HG03175 (cell line): Measurements from ENCODE around the gene GTPBP3.
A peak's percentile ranks its signal among the peaks of the same experiment; 100 is the strongest.

ENCODE experiments used
- ATAC-seq: cut with Tn5 transposase; IDR thresholded peaks from one replicate; pipeline ENCODE4 v1.9.1; 2021; ENCODE audit warnings: mild to moderate bottlenecking, moderate library complexity; ENCODE audit not compliant: unreplicated experiment

The GTPBP3 gene

DNA sequence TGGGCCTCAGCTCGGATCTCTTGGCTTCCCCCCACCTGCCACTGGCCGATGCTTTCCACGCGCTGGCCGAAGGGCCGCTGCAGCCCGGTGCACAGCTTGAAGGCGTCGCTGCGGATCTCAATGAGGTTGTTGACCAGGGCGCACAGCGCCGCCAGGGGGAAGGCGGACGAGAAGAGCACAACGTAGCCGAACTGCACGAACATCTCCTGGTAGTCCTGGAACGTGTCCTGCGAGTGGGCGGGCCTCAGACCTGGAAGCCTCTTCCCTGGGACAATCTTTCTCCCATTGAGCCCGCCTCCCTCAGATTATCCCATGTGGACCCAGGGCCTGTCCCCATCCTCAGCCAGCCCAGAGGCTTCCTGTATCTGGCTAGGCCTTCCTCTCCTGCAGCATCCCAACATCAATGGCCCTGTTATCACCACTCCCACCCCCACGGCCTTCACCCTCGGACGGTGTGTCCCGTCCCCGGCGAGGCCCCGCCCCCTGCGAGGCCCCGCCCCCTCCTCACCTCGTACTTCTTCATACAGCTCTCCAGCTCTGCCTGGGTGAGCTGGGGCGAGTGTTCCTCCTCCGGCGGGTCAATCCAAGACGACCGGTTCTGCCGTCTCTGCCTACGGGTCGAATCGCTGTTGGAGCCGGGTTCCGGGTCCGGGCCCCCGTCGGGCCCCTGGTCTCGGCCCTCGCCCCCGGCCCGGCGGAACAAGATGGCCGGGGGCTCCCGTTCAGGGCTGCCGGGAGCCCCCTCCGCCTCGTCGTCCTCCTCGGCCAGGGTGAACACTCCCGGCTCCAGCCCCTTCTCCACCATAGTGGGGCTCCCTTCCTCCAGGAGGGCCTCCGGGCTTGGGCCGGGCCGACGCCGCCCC, 9.5 kb upstream of the GTPBP3 start:
- ATAC-seq = no peak

DNA sequence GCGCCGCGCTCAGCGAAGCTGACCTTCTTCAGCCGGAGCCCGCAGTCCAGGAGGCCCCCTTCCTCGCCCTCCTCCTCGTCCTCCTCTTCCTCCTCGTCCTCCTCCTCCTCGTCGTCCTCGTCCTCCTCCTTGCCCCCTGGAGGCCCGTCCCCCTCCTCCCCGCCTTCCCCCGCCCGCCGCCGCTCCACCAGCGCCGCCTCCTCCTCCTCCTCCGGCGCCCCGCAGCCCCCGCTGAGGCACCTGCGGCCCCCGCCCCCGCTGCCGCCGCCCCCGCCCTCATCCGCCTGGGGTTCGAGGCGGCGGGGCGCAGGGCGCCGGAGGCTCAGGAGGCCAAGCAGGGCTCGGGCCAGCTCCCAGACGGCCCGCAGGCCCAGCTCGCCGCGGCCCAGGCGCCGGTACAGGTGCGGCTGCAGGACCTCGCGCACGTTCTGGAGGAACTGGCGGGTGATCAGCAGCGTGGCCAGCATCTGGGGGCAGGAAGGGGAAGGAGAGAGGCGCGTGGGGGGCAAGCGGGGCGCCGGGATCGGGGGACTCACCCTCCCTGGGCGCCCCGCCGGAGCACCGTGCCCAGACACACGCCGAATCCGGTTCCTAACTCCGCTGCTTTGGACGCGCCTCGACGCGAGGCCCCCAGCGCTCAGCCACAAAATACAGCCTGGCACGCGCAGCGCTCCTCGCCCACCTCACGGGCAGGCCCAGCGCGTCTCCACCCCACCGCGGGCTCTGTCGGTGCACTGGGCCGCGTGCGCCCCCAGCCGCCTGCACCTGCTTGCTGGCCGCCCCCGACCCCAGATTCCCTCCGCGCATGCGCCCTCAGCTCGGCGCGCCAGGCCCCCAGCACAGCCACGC, 8.6 kb upstream of the GTPBP3 start:
- ATAC-seq = no peak

DNA sequence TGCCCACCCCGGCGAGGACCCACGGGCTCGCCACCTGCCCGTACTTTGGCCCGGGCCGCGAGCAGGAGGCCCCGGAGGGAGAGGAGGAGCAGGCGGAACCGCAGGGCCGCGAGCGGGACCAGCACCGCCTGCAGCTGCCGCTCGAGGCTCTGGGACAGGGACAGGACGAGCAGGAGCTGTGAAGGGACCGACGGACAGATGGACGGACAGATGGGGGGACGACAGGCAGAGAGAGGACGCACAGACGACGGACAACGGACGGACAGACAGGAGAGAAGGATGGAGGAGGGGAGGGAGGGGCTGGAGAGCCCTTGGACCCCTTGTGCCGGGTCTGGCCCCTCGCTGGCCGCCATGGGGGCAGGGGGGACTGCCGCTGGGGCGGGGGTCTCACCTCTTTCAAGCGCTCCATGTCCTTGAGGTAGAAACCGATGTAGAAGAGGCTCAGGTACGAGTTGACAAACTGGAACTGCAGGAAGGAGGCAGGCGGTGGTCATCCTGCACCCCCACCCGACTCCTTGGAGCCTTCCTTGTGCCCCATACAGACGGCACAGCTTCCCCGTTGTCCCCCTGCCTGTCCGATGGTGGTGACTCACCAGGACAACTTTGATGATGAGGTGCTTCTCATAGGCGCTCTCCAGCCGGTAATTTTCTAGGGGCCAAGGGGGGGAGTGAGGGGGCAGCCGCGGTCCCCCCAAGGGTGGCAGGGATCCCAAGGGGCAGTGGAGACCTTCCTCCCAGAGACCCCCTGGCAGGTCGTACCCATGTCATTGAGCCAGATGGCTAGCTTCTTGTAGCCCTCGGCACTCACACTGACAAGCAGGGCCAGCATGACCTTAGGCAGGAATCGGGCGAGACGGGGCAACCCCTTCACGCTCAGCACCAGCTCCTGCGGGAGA, 7.7 kb upstream of the GTPBP3 start:
- ATAC-seq = no peak

DNA sequence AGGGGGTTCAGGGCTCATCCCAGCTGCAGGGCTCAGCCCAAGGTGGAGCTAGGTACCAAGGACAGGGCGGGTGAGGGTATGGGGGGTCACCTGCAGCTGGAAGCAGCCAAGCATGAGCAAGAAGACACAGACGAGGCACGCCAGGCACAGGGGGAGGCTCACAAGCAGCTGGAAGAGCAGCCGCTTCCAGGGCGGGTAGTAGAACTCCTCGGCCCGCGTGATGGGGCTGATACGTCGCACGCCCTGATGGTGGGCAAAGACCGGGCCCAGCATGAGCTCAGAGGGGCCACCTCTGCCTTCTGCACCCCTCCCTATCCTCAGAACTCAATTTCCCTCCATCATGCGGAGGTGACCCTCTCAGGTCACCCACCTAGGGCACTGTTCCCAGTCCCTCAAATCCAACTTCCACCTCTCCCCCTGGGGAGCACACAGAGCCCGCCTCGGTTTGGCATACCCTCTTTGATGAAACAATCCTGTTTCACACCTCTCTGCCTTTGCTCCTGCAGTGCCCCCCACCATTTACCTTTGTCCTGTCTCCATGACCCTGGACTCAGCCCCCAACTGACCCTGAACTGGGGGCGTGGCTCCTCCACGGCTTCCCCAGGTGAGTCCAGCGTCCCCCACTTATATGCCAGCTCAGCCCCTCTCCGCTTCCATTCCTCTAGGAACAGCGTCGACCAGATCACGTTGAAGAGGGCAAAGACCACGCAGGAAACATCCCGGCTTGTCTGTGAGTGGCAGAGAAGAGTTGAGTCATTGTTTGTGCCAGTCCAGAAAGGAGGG, 6.9 kb upstream of the GTPBP3 start:
- no peak for ATAC-seq

DNA sequence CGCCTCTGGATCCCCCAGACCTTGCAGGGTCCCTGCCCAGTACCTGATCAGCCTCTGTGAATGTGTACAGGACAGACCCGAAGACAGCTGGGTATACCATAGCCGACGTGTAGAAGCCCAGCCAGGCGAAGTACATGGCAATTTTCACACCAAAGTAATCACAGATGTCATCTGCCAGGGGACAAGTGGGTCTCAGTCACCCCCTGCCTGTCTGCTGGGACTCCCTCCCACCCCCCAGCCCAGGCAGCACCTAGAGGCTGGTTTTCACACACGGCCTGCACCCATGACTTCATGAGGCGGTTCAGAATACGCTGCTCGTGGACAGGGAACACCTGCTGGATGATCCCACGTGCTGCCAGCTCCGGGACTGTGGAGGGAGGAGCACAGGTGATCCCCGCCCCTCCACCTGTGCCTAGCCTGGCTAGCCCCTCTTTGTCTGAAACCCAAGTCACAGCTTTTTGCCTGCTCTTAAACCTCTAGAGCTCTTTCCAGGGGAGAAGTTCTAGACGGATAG, 6.3 kb upstream of the GTPBP3 start:
- no peak for ATAC-seq

DNA sequence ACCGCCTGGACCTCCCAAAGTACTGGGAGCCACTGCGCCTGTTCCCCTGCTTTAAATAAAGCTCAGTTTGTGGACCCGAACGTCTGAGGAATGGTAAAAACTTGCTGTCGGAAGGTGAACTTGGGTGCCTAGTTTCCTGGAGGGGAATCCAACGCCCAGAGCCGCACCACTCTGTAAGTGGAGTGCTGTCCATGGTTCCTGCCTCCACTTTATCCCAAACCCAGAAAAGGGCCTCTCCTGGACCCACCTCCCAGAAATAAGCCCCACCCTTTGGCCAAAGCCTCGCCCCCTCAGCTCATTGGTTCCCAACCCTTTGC, 5.0 kb upstream of the GTPBP3 start:
- no peak for ATAC-seq

DNA sequence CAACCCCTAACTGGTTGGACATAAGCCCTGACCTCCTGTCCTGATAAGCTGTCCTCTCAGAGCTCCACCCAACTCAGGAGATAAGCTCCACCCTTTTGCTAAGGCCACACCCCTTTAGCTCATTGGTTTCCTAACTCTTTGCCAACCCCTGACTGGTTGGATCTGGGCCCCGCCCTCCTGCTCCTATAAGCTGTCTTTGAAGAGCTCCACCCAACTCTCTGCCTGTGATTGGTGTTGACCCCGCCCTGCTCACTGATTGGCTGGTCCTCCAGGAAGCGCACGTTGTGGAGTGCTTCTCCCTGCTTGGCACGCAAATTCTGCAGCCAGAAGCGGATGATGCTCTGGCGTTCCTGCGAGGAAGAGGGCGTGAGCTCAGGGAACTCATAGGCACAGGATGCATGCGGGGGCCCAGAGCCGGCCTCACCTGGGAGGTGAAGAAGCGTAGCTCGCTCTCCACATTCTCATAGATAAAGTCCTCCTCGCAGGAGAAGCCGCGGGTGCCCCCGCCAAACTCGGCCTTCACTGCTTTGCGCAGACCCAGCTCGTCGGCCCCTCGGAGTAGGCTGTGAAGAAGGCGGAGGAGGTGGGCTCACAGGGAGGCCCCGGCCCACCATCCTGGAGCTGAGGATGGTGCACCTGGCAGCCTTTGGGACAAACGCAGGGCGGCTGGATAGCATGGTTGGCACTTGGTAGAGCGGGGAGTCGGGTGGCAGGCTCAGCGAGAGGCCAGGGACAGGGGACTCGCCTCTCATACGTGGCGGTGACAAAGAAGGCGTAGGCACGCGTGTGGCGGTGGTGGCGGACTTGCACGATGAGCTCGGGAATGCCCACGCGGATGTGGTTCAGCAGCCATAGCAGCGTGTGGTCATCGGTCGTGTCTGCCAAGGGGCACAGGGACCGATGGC, 4.4 kb upstream of the GTPBP3 start:
- ATAC-seq = no peak

DNA sequence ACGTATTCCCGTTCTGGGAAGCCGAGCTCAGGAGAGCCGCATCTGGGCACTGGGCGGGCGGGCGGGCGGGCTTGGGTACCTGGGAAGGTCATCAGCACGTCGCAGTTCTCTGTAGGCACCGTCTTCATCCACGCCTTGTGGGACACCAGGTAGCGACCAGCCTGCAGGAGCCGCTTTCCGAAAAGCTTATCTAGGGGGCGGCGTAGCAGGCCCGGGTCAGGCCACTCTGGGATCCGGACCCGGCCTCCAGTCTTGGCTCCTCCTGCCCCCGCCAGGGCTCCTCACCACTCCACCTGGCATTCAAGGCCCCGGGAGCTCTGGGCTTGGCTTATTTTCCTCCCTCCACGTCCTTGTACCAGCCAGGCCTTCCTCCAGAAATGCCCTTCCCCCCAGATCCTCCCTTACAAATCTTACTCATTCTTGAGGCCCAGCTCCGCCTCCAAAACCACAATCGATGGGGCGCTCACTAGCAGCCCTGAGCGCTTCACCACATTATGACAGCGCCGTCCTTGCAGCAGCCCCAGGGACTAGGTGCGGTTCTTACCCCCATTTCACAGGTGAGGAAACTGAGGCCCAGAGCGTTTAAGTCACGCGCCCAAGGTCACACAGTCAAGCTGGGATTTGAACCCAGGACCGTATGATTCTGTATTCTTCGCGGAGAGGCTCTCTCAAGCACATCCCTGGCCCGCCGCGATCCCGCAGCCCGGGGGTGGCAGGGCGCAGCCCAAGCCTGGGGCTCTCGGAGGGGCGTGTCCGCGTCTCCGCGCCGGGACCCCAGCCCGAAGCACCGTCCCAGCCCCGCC, 3.5 kb upstream of the GTPBP3 start:
- no peak for ATAC-seq

DNA sequence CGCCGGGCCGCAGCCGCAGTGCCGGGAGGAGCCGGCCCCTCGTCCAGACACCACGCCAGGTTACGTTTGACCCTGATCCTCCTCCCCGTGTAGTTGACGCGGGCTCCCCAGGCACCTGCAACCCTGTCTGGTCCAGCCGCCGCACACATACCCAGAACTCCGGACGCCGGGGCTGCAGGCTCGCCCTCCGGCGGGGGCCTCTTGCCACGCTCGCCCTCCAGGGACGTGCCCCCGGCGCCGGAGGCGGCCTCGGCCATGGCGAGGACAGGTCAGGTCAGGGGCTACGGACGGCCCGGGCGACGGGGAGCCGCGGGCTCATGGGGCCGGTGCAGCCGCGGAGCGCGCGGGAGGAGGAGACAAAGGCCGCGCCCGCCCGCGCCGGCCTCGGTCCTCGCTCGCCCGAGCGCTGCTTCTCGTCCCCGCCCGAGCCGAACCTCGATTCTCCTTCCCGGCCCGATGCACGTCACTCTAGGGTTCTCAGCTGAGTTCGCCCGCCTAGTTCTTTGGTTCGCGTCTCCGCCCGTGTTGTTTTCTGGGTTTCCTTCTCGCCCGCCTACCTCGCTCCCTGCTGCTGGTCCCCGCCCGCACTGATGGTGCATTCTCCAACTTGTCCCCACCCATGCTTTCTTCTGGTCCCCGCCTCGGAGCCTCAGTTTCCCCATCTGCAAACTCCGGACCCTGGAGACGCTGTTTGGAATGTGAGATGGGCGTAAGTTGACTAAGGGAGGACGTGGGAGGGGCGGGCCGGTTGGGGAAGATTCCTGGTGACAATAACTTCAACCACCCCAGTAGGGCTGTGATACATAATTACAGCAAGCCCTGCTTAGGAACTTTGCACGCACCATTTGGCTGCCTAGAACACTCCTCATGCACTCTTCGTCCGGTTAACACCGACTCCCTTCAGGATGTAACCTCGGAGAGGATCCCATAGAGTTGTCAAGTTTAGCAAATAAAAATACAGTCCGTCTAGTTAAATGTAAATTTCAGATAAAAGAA, 2.6 kb upstream of the GTPBP3 start, which contains the start of gene ANO8:
ANO8 (minus strand) TSS at position 442 of the 996 bp plus-strand sequence; CDS start at position 257, 185 bp downstream.
- ATAC-seq = peak; percentile 57

DNA sequence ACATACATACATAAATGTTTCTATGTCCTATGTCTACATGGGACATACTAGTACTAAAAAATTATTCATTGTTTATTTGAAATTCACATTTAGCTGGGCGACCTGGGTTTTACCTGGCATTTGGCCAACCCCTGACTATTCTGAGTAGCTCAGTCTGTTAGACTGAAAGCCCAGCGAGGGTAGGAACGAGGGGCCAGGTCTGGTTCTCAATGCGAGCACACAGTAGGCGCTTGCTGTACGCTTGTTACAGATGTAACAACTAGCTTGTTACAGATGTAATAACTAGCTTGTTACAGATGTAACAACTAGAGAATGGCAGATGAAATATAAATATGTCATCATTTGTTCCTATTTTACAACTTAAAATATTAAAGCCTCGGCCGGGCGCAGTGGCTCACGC, 1.8 kb upstream of the GTPBP3 start:
- ATAC-seq = no peak

DNA sequence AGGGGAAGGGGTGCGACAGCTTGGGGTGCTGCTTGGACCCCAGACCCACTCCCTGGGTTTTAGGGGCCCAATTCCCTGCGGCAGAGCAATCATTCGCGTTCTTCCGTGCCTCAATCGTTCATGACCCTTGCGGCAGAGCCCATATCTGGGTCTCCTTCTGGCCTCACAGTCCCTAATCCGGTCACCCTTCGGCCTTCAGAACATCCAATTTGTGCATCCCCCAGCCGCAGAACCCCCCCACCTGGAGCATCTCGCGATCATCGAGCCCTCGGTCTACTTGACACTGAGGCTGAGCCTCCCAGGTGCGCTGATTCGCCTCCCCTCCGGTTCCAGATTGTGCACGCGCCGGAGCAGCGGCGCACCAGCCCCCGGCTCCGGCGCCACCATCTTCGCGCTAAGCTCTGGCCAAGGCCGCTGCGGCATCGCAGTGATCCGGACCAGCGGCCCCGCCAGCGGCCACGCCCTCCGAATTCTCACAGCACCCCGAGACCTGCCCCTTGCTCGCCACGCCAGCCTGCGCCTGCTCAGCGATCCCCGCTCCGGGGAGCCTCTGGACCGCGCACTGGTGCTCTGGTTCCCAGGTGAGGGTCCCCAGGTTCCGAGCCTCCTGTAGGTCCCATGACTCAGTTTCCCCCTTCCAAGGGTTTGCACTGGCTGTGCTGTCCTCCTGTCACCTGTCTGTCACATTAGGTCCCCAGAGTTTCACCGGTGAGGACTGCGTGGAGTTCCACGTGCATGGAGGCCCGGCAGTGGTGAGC, 501 bp downstream of the GTPBP3 start:
- ATAC-seq = no peak

DNA sequence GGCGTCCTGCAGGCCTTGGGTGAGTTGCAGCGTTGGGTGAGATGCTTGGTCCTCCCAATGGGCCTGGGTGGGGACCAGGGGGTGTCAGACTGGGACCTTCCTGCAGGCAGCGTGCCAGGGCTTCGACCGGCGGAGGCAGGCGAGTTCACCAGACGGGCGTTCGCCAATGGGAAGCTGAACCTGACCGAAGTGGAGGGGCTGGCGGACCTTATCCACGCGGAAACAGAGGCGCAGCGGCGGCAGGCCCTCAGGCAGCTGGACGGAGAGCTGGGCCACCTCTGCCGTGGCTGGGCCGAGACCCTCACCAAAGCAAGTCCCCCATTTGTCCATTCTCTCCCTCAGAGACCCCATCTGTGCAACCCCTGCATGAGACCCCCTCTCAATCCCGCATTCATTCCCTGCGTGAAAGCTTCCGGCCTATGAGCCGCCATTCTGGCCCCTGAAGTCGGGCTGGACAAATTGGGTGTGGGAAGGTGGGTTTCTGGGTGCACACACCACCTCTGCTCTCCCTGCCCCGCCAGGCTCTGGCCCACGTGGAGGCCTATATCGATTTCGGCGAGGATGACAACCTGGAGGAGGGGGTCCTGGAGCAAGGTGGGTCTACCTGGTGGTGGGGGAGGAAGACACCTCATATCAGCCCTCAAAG, 1.2 kb downstream of the GTPBP3 start:
- ATAC-seq = no peak

DNA sequence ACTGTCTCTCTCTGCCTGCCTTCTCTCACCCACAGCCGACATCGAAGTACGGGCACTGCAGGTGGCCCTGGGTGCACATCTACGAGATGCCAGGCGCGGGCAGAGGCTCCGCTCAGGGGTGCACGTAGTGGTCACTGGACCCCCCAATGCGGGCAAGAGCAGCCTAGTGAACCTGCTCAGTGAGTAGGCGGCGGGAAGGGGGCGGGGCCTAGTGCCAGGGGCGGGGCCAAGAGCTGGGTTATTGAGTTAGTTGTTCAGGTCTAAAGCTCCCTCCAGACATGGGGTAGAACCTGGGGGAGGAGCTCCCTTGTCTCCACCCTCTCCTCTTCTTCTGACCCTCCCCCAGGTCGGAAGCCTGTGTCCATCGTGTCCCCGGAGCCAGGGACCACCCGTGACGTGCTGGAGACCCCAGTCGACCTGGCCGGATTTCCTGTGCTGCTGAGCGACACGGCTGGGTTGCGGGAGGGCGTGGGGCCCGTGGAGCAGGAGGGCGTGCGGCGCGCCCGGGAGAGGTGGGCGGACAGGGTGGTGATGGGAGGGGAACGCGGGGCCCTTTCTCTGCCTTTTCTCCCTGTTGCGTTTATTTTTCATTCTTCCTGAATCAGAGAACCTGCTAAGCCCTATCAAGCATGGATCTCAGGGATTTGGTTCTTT, 1.9 kb downstream of the GTPBP3 start:
- ATAC-seq = no peak

DNA sequence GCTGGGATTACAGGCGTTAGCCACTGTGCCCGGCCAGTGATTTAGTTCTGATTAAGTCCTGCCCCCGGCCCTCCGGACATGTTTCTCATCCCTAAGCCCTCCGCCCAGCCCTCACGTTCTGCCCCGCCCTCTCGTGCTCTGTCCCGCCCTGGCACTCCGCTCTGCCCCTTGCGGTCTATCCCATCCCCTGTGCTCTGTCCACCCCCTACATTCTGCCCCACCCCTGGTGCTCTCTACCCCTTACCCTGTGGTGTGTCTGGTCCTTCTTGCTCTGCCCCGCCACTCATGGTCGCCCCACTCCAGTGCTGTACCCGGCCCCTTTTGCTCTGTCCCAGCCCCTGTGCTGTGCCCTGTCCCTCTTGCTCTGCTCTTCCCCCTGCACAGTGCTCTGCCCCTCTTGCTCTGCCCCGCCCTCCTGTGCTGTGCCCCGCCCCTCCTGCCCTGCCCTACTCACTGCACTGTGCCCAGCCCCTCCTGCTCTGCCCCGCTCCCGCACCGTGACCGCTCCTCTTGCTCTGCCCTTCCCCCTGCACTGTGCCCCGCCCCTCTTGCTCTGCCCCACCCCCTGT, 3.0 kb downstream of the GTPBP3 start:
- ATAC-seq = no peak

DNA sequence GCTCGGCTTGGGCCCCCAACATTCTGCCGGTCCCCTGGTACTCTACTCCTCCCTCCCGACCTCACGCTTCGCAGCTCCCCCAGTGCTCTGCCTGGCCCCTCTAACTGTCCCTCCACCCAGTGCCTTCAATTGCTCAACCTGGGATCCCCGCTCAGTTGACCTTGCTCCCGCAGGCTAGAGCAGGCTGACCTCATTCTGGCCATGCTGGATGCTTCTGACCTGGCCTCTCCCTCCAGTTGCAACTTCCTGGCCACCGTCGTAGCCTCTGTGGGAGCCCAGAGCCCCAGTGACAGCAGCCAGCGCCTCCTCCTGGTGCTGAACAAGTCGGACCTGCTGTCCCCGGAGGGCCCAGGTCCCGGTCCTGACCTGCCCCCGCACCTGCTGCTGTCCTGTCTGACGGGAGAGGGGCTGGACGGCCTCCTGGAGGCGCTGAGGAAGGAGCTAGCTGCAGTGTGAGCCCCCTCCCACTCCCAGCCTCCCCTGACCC, 3.6 kb downstream of the GTPBP3 start:
- no peak for ATAC-seq
